Activated T-cell treated with anti-CD3 and anti-CD28 coated beads, Interleukin-2, amount 50 U/mL, for 48 hours (primary cell): ENCODE data around the gene VASN.

Source experiments
- DNase-seq, 2 experiments: peaks; one replicate each; pipeline ENCODE4 v3.0.0-alpha.2; 2020

VASN gene

DNA sequence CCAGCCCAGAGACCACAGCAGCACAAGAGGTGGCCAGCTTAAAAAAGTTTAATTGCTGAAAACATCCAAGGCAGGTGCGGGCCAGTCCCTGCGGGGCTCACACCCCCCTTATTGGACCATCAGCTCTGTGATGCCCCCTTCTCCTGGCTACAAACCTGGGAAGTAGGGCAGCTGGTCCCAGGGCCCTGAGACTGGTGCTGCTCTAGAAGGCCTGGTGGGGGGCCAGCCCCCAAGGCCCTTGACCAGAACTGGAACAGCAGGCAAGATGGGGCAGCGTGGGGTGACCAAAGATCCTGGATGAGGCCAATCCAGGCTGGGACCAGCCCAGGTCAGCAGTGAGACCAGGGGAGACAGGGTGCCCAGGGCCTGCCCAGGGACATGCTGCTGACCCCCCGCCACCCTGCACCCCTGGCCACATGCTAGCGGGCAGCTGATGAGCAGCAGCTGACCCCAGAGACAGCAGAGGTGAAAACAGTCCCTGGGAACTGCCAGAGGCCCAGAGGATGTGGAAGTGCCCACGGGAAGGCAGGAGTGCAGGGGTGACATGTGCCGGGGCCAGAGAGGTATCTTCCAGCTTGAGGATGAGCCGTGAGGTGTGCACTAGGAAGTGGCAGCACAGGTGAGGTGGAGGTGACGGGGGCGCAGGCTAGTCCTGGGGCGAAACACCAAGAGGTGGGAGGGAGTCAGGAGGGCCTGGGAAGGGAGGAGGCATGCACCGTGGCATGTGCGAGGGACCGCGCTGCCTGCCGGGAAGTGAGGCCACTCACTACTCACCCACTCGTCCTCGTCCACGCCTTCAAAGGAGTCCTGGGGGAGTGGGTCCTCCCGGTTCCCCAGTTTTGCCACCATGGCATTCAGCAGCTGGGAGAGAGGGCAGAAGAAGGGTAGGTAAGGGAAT is 16.9 kb upstream of the VASN start:
- no peak for DNase-seq

DNA sequence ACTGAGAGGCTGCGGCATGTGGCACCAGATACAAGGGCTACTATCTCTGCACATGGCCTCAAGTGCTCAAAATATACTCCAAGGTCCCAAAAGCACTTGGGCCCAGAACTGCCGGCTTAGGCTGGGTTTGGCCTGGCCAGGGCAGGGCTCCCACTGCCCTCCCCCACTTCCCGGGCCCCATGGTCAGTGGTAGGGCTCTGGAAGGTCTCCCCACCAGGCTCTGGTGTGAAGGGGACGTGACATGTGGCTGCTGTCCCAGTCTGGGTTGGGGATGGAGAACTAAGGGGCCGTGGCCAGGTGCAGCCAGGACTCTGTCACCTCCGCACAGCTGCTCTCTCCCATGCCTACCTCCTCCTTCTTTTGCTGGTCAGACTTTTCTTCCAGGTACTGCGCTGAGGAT is 14.8 kb upstream of the VASN start:
- DNase-seq: no peak

DNA sequence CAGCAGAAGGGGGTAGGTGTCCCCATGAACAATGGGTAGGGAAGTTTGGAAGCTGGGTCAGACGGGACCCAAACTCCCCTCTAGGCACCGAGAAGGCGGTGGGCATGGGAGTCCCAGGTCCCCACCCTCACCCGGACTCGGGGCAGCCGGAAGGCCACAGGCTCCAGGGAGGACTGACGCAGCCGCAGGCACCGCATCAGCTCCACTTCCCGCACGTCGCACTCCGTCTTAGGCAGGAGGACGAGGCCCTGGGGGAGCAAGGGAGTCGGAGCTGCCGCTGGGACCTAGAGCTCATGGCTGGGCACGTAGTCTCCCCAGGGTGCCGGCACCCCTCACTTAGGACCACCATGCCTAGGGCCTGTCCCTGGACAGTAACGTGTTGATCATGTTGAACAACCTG is 13.4 kb upstream of the VASN start:
- no peak for DNase-seq

DNA sequence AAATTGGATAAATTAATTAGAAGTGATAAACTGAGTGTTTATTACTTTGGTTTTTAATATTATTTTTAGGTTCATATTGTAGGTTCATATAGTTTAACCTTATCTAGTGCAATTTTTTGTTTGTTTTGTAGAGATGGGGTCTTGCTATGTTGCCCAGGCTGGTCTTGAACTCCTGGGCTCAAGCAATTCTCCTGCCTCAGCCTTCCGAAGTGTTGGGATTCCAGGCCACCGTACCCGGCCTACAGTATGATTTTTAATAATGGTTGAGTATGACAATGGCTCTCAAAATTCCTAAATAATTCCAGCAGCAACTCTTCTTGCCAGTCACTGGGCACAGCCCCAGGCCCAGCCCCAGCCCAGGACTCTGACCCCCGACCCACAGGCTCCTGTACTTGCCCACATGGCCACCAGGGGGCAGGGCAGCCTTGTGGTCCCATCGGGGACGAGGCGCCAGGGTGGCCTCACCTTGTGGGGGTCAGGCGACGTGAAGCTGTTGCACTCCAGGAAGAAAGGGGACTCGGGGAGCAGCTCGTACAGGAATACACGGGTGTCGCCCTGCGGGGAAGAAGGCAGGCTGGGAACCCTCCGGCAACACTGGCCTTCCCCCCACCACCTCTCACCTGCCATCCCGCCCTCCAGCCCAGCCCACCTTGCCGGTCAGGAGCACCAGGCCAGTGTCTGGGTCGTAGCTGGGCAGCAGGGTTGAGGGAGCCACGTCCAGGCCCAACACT is 12.7 kb upstream of the VASN start:
- peak; percentile 80 to 81 for DNase-seq

DNA sequence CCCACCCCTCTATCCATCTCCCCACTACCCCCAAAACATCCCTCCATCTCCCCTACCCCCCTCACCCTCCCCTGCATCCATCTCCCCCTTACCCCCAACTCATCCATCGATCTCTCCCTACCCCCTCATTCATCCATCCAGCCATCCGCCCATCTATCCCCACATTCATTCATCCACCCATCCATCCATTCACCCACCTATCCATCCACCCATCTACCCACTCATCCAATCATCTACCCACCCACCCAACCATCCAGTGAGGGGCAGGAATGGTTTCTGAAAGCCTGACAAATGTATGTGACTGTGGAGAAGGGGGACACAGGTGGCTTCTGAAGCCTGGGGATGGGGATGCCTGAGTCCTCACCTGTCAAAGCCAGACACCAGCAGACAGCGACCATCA is 11.7 kb upstream of the VASN start:
- no peak for DNase-seq

DNA sequence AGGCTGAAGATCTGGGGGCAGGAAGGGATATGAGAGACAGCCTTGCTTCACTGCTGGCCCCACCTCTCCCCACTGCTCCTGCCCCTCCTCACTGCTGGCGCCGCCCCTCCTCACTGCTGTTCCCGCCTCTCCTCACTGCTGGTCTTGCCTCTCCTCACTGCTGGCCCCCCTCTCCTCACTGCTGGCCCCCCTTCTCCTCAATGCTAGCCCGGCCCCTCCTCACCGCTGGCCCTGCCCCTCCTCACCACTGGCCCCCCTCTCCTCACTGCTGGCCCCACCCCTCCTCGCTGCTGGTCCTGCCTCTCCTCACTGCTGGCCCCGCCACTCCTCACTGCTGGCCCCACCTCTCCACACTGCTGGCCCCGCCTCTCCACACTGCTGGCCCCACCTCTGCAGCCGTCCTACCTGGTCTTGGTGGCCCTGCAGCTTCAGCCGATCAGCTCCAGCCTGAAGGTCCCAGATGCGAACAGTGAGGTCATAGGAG is 11.1 kb upstream of the VASN start:
- DNase-seq: no peak

DNA sequence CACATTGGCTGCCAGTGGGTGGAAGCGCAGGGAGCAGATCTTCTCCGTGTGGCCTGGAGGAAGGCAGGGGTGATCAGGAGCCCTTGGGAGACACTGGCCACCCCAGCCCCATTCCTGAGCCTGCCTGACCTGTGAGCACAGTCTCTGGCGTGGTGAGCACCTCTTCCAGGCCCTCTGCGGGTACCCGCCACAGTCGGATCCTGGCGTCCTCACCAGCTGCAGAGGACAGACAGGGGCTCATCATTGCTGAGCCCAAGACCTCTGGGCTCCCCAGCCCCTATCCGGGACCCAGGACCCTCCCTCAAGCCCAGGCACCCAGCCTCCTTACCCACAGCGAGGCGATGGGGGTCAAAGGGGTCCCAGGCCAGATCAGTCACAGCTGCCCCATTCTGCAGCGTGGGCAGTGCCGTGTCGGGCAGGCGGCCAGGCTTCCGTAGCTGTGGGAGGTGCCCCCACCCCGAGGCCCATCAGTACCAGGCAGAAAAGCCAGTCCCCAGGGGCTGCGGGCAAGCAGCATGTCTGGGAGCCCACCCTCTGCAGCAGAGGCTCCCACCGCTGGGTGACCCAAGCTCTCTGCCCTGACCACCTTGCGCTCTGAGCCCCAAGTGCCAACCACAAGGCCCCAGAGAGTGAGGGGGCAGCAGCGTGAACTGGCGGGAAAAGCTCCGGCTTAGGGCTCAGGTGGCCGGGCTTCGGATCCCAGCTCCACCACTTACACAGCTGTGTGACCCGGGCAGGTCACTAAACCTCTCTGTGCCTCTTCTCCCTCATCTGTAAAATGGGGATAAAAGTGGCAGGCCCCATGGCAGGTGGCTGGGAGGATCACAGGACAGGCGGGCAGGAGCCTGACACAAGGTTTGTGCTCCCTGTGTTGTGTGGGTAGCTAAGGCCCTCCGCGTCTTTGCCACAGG is 10.4 kb upstream of the VASN start:
- no peak for DNase-seq

DNA sequence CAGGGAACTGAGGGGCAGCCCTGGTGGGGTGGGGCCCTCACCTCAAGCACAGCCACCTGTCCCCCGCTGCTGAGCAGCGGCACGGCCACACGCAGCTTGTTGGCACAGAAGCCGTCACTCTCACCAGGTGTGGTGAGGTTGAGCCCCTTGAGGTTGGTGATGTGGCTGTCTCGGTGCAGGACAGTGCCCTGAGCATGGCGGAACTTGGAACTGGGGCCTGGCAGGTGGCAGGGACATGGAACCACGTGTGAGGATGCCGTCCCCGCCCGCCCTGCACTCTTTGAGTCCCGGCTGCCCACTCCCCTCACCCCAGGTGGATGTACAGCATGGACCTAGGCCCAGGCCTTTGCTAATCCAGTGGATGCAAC is 9.7 kb upstream of the VASN start:
- no peak for DNase-seq

DNA sequence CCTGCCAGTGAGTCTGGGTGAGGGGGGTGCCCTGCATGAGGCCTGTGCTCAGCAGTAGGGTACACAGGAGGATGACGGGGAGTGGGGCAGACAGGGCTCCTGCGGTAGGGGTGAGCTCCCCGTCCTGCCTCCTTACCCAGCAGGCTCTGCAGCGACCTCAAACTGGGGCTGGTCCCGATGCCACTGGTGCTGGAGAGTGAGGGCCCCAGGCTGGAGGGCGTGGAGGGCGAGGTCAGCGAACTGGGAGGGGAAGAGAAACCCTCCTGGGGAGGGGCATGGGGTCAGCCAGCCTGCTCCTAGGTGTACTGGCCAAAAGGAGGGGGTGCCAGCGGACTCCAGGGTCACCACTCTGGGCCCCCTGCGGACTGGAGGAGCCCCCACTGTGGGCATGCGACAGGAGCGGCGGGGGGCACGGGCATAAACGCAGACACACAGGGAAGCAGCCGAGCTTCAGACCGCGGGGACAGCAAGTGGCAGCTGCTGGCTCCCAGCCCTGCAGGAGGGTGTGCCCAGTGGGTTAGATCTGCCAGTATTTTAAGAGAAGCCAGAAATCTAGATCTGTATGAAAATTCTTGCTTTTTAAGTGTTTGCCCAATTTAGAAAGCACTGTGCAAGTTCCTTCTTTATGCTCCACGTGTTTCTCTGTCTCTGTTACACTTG is 9.0 kb upstream of the VASN start:
- no peak for DNase-seq

DNA sequence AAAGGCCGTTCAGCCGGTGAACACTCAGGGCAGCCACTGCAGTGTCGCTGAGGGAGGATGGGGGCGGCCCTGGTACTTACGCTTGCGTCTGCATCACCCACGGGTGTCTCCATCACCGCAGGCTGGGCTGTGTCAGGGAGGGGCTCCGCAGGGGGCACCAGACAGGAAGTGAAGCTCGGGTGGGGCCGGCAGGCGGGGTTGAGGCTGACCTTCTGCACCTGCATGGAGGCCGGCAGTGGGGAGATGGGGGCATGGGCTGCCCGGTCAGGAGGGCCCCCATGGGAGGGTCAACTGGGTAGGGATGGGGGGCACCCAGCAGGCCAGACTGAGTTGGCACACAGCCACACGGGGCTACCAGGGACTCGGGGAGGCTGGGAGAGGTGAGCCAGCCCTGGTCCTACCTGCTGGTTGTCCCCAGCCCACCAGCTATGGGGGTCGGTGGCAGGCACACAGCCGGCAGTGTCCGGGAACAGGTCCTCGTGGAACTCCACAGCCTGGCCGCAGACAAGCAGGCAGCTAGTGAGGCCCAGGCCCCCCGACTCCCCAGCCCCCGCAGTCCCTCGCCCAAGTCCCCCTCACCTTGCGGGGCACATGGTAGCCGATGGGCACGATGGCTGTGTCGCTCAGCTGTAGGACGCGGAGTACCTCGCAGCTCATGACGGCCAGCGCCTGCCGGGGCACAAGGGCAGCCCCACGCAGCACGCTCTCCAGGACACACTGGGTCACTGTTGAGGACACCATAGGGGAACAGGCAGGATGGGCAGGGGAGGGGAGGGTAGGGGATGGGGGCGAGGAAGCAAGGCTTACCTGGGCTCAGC is 7.2 kb upstream of the VASN start:
- no peak for DNase-seq

DNA sequence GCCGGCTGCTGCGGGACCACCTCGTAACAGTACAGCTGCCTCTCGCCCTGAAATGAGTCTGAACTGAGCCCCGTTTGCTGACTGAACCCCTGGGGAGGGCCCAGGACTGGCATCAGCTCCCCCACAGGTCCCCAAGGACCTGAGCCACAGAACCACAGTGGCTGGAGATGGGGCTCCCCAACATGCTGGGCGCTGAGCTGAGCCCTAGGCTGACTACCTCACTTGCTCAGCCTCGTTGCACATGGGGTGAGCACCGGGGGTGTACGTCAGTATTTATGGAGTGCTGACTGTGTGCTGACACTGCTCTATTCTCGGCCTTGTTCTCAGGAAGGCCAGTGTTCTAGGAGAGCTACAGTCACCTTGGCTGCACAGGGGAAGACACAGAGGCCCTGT is 6.6 kb upstream of the VASN start:
- DNase-seq: no peak

DNA sequence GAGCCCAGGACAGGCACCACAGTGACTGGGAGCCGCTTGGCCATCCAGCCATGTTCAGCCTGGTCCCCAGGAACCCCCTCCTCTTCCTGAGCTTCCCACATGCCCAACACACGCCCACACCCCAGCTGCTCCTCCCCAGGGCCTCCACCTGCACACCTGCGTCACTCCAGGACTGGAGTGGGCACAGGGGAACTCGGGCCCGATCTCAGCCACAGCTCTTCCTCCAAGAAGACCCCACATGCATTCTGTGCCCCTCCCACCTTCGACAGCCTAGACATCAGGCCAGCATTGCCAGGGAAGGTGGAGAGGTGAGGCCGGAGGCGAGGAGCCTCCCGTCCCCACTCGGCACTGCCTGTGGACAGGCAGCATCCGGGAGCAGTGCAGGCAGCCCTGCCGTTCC is 6.0 kb upstream of the VASN start:
- DNase-seq: no peak

DNA sequence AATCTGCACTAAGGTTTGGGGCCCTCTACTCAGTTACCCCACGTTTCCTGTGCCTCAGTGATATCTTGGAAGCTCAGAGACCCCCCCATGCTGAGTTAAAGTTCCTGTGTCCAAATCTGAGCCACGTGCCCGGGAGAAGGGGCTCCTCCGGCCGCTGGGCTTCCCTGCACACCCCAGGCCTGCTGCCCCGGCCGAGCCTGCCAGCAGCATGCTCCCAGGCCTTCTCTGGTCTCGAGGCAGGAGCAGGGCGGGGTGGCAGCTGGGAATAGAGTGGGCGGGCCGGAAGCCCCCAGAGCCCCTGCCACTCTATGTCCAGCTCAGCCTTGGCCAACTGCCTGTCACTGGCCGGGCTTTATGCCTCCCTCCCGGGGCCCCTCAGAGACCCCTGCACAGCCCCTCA is 5.6 kb upstream of the VASN start:
- no peak for DNase-seq

DNA sequence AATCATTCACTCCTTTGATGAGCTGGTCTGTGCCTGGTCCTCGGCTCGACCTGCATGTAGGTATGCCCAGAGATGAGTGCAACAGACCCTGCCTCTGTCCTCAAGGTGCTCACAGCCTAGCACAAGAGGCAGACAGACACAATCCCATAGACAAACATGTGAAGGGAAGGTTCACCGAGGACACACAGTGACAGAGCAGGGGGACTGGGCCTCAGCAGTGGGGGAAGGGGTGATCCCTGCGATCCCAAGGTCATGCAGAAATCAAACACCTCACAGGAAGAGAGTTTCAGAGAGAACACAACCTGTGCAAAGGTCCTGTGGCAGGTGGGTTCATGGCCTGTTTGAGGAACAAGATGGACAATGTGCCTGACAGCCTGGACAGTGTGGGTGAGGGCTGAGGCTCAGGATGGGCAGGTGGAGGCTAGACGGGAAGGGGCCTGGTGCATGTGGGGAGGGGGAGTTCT is 4.2 kb upstream of the VASN start:
- DNase-seq: no peak

DNA sequence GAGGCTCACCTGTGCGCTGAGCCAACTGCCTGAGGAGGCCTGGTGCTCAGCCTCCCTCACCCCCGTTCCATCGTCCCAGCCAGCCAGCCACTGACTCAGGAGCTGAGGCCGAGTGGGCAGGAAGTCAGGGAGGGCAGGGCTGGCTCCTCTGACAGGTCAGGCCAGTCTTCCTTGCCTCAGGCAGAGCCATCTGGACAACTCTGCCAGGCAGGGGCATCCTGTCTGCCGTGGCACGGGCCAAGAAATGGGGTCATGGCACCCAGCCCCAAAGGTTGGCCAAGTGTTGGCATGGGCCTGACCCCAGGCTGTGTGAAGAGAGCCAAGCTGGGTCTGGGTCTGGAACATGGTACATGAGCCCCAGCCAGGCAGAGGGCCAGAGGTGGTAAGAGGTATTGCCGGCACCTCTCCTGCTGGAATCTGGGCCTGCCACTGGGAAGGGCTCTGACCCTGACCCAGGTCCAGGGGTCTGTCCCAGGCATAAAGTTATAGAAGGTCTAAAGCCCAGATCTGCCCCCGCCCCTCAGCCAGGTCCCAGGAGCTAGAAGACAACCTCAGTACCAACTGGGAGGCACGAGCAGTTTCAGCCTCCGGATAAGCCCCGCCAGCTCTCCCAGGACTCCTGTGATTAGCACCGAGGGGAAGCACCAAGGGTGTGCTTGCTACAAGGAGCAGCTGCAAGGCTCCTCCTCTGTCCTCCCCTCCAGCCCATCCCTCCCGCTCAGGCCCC is 2.5 kb upstream of the VASN start:
- DNase-seq: no peak

DNA sequence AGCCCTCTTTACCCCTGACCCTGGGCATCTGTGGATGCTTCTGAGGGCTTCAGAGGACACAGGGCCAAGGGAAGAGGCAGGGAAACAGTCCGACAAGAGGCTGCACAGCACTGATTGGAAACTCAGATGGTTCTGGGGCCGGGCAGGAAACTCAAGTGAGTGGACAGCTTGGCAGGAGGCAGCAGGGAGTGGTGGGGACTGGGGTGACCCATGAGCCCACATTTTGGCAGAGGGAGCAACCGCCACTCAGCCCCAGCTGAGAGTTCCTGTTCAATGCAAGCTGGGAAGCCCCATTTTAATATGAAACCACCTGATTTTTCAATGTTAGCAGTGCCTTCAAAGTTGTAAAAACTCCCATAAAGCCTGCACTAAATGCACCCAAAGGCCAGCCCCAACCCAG is 1.5 kb upstream of the VASN start:
- DNase-seq: no peak

DNA sequence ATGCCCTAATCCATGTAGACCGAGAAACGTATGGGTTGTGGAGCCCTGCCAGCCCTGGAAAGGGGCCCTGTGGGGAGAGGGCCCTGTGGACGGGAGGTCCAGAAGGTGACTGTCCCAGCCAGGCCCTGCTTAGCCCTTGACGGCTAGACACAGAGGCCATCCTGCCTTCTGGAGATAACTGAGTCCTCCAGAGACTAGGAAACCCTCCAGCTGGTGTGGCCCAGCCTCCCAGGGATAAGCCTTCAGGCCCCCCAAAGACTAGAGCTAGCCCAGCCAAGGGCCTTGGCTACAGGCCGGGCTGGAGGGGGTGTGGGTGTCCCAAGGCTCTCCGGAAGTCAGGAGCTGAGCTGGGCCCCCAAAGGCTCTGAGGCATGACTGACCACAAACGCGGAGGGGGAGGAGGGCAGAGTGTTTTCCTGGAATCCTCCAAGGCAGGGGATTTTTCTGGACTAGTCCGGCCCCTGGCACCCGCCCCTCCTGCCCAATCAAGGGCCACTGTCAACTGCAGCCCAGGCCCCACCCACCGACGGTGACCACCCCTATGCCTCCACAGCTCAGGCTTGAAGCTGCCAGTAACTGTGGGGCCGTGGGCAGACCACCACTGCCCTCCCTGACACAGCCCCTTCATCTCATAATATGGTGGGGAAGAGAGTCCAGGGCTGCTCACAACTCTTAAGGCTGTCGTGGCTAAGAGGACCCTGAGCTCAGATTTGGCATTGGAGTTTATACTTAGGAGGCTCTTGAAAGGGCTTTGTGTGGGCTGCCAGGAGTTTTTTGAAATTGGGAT is 885 bp upstream of the VASN start:
- DNase-seq: no peak

DNA sequence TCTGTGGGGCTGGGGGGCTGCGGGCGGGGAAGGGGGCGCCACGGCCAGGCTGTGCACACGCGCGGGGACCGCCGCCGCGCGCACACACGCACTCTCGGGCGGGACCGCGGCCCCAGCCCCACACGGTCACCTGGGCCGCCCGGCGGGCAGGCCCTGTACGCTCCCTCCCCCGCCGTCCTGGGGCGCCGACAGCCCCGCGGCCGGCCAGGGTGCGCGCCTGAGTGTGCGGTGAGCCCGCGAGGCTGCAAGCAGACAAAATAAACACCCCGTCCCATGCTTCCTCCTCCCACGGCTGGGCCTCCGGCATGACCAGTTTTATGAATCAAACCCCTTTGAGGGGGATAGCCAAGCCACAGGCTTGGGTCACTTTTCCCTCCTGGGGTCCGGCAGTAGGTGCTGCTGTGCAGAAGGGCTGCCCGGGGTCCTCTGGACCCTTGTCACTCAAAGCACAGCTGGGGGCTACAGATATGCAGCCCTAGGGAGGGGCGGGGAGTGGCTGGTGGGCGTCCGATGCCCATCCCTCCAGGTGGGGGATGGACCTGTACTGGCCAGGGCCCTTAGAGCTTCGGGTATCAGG is 441 bp downstream of the VASN start:
- peak; percentile 43 to 52 for DNase-seq

DNA sequence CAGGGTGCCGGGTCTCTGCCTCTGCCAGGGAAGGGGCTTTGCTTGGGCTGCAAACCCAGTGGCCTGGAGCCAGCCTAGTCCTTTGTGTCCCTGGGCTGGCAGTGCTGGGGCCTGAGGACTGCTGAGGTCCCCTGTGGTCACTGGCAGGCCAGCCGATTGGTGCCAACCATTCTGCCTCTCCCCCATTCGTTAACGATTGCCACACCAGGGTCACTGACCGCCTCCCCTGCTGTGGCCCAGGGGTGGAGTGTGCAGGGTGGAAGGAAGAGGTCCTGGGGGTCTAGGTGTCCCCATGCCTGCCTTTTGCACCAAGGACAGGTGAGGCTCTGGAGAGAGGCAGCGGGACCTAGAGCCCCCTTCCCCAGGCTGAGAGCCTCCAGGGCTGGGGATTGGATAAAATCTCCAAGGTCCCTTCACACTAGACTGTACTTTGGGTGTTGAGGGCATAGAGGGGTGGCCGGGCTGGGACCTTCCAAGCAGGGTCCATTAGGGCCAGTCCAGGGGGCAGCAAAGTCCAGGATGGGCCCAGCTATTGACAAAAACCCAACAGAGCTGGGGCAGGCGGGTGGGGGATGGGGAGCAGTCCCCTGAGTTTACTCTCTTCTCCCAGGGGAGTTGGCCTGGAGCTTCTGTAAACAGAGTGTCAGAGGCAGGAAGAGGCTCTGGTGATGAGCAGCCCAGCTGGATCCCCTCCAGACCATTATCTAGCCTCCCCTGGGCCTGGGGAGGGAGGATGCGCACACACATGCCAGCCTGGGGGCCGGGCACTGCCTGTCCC is 1.1 kb downstream of the VASN start:
- no peak for DNase-seq
